Activated naive CD8-positive, alpha-beta T cell (primary cell): ENCODE measurements around the gene INO80D.
A peak's percentile ranks its signal among the peaks of the same experiment; 100 is the strongest.
"Not testable (repeated sequence)": the region's sequence is repeated elsewhere in the genome, so short reads cannot be mapped to it uniquely, and the experiment has no call there.

ENCODE experiments used
- H3K27ac Mint-ChIP-seq: one replicate; pipeline ENCODE4 v1.8.0; 2021; ENCODE audit warnings: mixed read lengths
- H3K27me3 Mint-ChIP-seq: one replicate; pipeline ENCODE4 v1.8.0; 2021; ENCODE audit warnings: mixed read lengths
- H3K36me3 Mint-ChIP-seq: one replicate; pipeline ENCODE4 v1.8.0; 2021; ENCODE audit warnings: mixed read lengths
- H3K4me1 Mint-ChIP-seq: one replicate; pipeline ENCODE4 v1.8.0; 2021; ENCODE audit warnings: low read depth, mixed read lengths
- H3K4me3 Mint-ChIP-seq: one replicate; pipeline ENCODE4 v1.8.0; 2021; ENCODE audit warnings: mild to moderate bottlenecking, mixed read lengths
- H3K9me3 Mint-ChIP-seq: one replicate; pipeline ENCODE4 v1.8.0; 2021; ENCODE audit warnings: low read depth, mixed read lengths

INO80D gene

GRCh38 chr2:206015746-206016145 is 70.2 kb downstream of the INO80D start:
- not testable (repeated sequence) for H3K27me3 Mint-ChIP-seq, H3K9me3 Mint-ChIP-seq, H3K27ac Mint-ChIP-seq, H3K4me3 Mint-ChIP-seq, H3K4me1 Mint-ChIP-seq
- H3K36me3 Mint-ChIP-seq: peaks cover 31% of the 10 kb centered on the region

- H3K27ac Mint-ChIP-seq: peak overlapping the region; percentile 16
These were observed 74.2 kb downstream of the INO80D start for GRCh38 chr2:206011795-206012194.

GRCh38 chr2:206011018-206011614 is 74.9 kb downstream of the INO80D start:
- Mint-ChIP-seq H3K4me3 (no peak overlapping the region), H3K9me3 (no peaks in the 10 kb centered on the region), H3K36me3 (peaks cover 22% of the 10 kb centered on the region), H3K27me3 (no peaks in the 10 kb centered on the region), H3K27ac (no peak overlapping the region), H3K4me1 (no peaks in the 10 kb centered on the region)

More at GRCh38 chr2:206011795-206012194, 74.2 kb downstream of the INO80D start:
- Mint-ChIP-seq H3K36me3 (peaks cover 29% of the 10 kb centered on the region), H3K4me3 (no peak overlapping the region), H3K4me1 (no peaks in the 10 kb centered on the region), H3K27me3 (no peaks in the 10 kb centered on the region), H3K9me3 (peaks cover 7% of the 10 kb centered on the region)

GRCh38 chr2:206004004-206004693 is 81.8 kb downstream of the INO80D start:
- Mint-ChIP-seq H3K4me3 (no peak overlapping the region), H3K9me3 (no peaks in the 10 kb centered on the region), H3K27me3 (no peaks in the 10 kb centered on the region), H3K4me1 (no peaks in the 10 kb centered on the region), H3K36me3 (peaks cover 16% of the 10 kb centered on the region), H3K27ac (no peak overlapping the region)

- H3K27me3 Mint-ChIP-seq: no peaks in the 10 kb centered on the region
- H3K27ac Mint-ChIP-seq: no peak overlapping the region
- no peak overlapping the region for H3K4me3 Mint-ChIP-seq
- H3K4me1 Mint-ChIP-seq: peaks cover 2% of the 10 kb centered on the region
- H3K36me3 Mint-ChIP-seq: peaks cover 21% of the 10 kb centered on the region
- H3K9me3 Mint-ChIP-seq: no peaks in the 10 kb centered on the region
These were observed 83.5 kb downstream of the INO80D start for GRCh38 chr2:206002440-206002839.

- Mint-ChIP-seq H3K36me3 (peaks cover 17% of the 10 kb centered on the region), H3K27me3 (no peaks in the 10 kb centered on the region), H3K4me3 (no peak overlapping the region), H3K4me1 (peaks cover 2% of the 10 kb centered on the region), H3K27ac (no peak overlapping the region), H3K9me3 (no peaks in the 10 kb centered on the region)
These were observed 84.1 kb downstream of the INO80D start for GRCh38 chr2:206001912-206002311.

- Mint-ChIP-seq H3K4me1 (peaks cover 2% of the 10 kb centered on the region), H3K27ac (no peak overlapping the region), H3K27me3 (no peaks in the 10 kb centered on the region), H3K36me3 (peaks cover 17% of the 10 kb centered on the region), H3K9me3 (no peaks in the 10 kb centered on the region), H3K4me3 (no peak overlapping the region)
These were observed 85.2 kb downstream of the INO80D start for GRCh38 chr2:206000776-206001175.

- no peaks in the 10 kb centered on the region for H3K27me3 Mint-ChIP-seq
These were observed 87.4 kb downstream of the INO80D start for GRCh38 chr2:205998583-205998982.

GRCh38 chr2:205996161-205996560 is 89.8 kb downstream of the INO80D start:
- H3K27ac Mint-ChIP-seq: peak overlapping the region; percentile 34
- H3K9me3 Mint-ChIP-seq: no peaks in the 10 kb centered on the region
- no peaks in the 10 kb centered on the region for H3K27me3 Mint-ChIP-seq
- no peak overlapping the region for H3K4me3 Mint-ChIP-seq
- peaks cover 11% of the 10 kb centered on the region for H3K36me3 Mint-ChIP-seq
- H3K4me1 Mint-ChIP-seq: peaks cover 3% of the 10 kb centered on the region

More at GRCh38 chr2:205998583-205998982, 87.4 kb downstream of the INO80D start:
- Mint-ChIP-seq H3K36me3 (peaks cover 8% of the 10 kb centered on the region), H3K9me3 (no peaks in the 10 kb centered on the region), H3K4me1 (peaks cover 3% of the 10 kb centered on the region), H3K4me3 (no peak overlapping the region), H3K27ac (no peak overlapping the region)

GRCh38 chr2:205995260-205995659 is 90.7 kb downstream of the INO80D start:
- H3K9me3 Mint-ChIP-seq: no peaks in the 10 kb centered on the region
- no peaks in the 10 kb centered on the region for H3K27me3 Mint-ChIP-seq
- H3K4me1 Mint-ChIP-seq: peaks cover 3% of the 10 kb centered on the region
- no peak overlapping the region for H3K4me3 Mint-ChIP-seq
- peak overlapping the region; percentile 4 for H3K27ac Mint-ChIP-seq
- H3K36me3 Mint-ChIP-seq: peaks cover 11% of the 10 kb centered on the region

- Mint-ChIP-seq H3K4me3 (no peak overlapping the region), H3K36me3 (peaks cover 11% of the 10 kb centered on the region), H3K4me1 (peaks cover 3% of the 10 kb centered on the region), H3K27me3 (no peaks in the 10 kb centered on the region), H3K9me3 (no peaks in the 10 kb centered on the region), H3K27ac (no peak overlapping the region)
These were observed 91.6 kb downstream of the INO80D start for GRCh38 chr2:205994344-205994743.

- H3K27ac Mint-ChIP-seq: peak overlapping the region; percentile 43
- H3K27me3 Mint-ChIP-seq: no peaks in the 10 kb centered on the region
- H3K4me1 Mint-ChIP-seq: no peaks in the 10 kb centered on the region
- peaks cover 5% of the 10 kb centered on the region for H3K36me3 Mint-ChIP-seq
- H3K9me3 Mint-ChIP-seq: no peaks in the 10 kb centered on the region
- H3K4me3 Mint-ChIP-seq: no peak overlapping the region
These were observed 95.9 kb downstream of the INO80D start for GRCh38 chr2:205990104-205990503.

GRCh38 chr2:205989271-205990071 is 96.5 kb downstream of the INO80D start:
- peak overlapping the region; percentile 8 for H3K27ac Mint-ChIP-seq
- H3K4me3 Mint-ChIP-seq: no peak overlapping the region

GRCh38 chr2:205988681-205989080 is 97.3 kb downstream of the INO80D start:
- H3K27me3 Mint-ChIP-seq, H3K4me1 Mint-ChIP-seq, H3K27ac Mint-ChIP-seq, H3K9me3 Mint-ChIP-seq, H3K4me3 Mint-ChIP-seq, H3K36me3 Mint-ChIP-seq: not testable (repeated sequence)

More at GRCh38 chr2:205989271-205990071, 96.5 kb downstream of the INO80D start:
- Mint-ChIP-seq H3K9me3 (no peaks in the 10 kb centered on the region), H3K4me1 (no peaks in the 10 kb centered on the region), H3K36me3 (peaks cover 3% of the 10 kb centered on the region), H3K27me3 (no peaks in the 10 kb centered on the region)

GRCh38 chr2:205988274-205988673 is 97.7 kb downstream of the INO80D start:
- H3K4me1 Mint-ChIP-seq: no peaks in the 10 kb centered on the region
- no peak overlapping the region for H3K4me3 Mint-ChIP-seq
- no peaks in the 10 kb centered on the region for H3K9me3 Mint-ChIP-seq
- H3K36me3 Mint-ChIP-seq: peaks cover 3% of the 10 kb centered on the region
- no peak overlapping the region for H3K27ac Mint-ChIP-seq
- no peaks in the 10 kb centered on the region for H3K27me3 Mint-ChIP-seq
